IPS-NIHi7 (cell line): ENCODE measurements around the gene APLP2.

Experiments
- DNase-seq: peaks from one replicate; pipeline ENCODE4 v3.0.0; 2012; ENCODE audit warnings: mixed read lengths; ENCODE audit errors: extremely low spot score

The APLP2 gene

DNA sequence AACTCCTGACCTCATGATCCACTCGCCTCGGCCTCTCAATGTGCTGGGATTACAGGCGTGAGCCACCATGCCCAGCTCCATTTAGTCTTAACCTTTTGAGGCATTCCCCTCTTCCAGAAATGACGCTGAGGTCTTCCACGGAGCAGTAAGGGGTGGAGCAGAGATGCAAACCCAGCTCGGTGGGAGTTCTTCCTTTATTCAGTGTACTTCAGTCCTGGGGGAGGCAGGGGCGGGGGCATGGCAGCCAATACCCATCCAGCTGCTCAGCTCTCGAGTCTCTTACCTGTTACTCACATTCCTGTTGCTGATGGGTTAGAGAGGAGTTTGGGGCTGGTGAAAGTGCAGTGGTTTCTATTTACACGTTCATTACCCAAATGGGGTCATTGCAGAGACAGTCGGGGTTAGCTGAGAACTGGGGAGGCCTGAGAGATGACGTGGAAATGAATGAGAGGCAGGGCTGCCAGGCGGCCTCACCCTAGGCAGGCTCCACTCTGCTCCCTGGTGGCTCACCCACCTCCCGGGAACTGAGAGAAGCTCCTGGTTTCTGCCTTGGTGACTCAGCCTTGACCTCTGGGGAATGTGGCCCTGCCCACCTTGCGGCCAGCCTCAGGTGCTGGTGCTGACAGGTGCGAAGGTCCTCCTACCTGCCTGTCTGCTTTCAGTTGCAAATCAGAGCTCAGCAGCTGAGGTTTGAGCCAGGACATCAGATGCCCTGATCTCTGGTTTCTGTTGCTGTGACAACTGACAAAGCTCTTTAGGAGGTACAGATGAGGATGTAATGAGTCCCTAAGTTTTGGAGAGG is 76.5 kb downstream of the APLP2 start:
- peak; percentile 91 for DNase-seq

GRCh38 chr11:130146796-130147195 is 77.1 kb downstream of the APLP2 start:
- no peak for DNase-seq

GRCh38 chr11:130148796-130149326 is 79.2 kb downstream of the APLP2 start:
- DNase-seq: no peak

GRCh38 chr11:130150790-130151189 is 81.1 kb downstream of the APLP2 start:
- no peak for DNase-seq

GRCh38 chr11:130151196-130151595 is 81.5 kb downstream of the APLP2 start:
- no peak for DNase-seq

DNA sequence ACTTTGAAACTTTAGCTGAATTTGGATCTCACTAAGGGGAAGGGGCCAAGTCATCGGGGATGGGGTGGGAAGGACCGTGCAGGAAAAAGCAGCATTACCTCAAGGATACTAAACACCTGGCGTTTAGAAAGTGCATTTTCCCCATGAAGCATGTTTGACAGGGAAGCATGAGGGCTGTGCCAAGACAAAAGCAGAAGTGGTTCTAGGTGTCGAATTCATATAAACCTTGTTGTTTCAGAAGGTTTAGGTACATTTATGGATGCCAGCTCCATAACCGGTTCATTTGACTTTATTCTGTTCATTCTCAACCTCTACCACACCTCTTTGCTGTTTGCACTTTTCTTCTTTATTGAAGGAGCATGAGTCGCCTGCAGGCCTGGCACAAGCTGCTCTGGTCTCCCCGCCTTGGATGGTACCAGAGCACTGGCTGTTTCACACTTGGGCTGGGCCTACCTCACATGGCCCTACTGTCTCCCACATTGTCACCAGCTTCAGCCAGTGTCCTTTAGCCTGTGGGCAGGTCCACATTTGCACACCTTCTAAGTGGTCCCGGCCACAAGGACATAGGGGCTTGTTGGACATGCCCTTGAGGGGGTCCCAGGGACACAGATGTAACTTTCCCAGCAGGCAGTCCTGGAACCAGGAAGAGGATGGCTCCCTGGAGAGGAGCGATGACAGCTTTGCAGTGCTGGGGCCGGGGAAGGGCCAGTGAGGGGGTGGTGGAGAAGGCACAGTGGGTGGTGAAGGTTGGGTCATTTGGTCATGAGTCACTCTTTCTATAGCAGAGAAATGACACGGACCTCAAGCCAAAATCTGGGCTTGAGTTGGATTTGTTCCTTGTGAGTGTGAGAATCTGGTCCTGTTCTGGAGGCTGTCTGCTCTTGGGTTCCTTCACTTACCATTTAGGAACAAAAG is 86.7 kb downstream of the APLP2 start:
- no peak for DNase-seq

GRCh38 chr11:130157101-130157500 is 87.4 kb downstream of the APLP2 start:
- DNase-seq: no peak

- no peak for DNase-seq
Observed at GRCh38 chr11:130157840-130158239, 88.1 kb downstream of the APLP2 start.

DNA sequence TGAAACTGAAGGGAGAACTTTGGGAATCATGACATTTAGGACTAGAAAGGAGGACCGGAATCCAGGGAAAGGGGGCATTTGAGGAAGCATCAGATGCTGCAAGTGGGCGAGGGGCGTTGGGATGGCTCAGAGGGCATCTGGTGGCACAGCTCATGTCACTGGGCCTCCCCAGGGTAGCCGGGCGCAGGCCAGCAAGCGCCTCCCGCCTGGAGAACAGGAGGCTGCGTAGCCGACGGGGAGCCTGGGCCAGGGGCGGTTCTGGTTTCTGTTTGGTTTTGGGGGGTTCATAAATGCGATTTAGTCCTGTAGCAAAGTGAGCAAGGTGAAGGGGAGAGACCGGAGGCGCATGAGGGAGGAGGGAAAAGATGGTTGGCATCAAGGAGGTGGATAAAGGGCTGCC is 89.4 kb downstream of the APLP2 start:
- DNase-seq: no peak

- peak; percentile 67 for DNase-seq
Observed at GRCh38 chr11:130159657-130160497, 90.2 kb downstream of the APLP2 start, which contains the start of gene ST14. Gene ST14, plus strand, starts transcription at chr11:130159782. Its CDS starts 198 bp downstream, at chr11:130159980.

DNA sequence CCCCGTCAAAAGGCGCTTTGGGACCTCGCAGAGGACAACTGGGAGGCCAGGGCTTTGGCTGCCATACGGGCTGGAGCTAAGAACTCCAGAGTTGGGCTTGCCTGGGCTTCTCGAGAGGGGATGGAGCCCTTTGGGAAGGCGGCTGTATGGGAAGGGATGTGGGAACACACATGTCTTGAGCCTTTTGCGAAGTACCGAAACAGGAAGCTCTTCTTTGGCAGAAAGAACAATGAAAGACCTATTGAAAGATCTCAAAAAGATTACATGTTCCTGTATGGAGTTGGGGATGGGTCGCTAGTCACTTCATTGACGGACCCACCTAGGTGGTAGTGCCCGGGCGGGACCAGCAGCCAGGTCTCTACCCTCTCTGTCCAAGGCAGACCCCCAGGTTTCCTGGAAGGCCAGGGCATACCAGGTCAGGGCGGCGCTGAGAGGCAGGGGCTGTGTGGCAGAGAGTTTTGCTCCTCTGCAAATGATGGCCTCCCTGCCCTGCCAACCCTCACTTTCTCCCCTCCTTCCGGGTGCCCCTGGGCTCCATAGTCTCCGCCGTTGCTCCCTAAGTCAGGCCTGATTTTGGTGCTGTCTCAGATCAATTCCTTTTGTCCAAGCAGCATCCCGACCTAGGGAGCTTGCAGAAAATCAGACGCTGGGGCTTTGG is 90.9 kb downstream of the APLP2 start:
- no peak for DNase-seq

- DNase-seq: no peak
Observed at GRCh38 chr11:130161441-130162145, 91.9 kb downstream of the APLP2 start.

- no peak for DNase-seq
Observed at GRCh38 chr11:130162733-130163132, 93.0 kb downstream of the APLP2 start.

GRCh38 chr11:130163346-130164220 is 93.9 kb downstream of the APLP2 start:
- DNase-seq: no peak

DNA sequence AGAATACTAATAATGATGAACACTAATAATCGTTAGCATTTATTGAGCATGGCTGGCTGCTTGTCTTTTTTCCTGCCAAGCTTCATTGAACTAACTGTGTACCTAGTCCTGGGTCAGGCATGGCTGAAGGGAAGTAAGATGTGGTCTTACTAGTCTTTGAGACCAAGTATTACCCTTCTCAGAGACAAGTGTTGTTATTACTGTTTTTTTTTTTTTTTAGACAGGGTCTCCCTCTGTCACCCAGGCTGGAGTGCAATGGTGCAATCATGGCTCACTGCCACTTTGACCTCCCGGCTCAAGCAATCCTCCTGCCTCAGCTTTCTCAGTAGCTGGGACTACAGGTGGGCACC is 94.5 kb downstream of the APLP2 start:
- DNase-seq: no peak

GRCh38 chr11:130165601-130166456 is 96.1 kb downstream of the APLP2 start:
- DNase-seq: no peak

DNA sequence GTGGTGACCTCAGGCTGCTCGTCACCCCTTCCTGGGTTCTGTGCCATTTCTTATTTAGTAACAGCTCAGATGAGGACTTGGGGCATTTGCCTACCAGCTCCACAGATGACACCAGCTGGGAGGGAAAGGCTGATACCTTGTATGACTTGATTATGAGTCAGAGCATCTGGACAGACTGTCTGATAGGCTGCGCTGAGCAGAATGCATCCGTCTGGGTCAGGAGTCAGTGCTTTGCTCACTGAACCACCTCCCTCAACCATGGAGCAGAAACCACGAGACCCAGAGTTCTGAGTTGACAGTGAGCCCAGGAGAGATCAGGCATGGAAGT is 96.7 kb downstream of the APLP2 start:
- DNase-seq: no peak

GRCh38 chr11:130167146-130167545 is 97.5 kb downstream of the APLP2 start:
- DNase-seq: no peak

- no peak for DNase-seq
Observed at GRCh38 chr11:130168105-130168504, 98.4 kb downstream of the APLP2 start.
